ENCODE data around the gene WNT11.

DNA sequence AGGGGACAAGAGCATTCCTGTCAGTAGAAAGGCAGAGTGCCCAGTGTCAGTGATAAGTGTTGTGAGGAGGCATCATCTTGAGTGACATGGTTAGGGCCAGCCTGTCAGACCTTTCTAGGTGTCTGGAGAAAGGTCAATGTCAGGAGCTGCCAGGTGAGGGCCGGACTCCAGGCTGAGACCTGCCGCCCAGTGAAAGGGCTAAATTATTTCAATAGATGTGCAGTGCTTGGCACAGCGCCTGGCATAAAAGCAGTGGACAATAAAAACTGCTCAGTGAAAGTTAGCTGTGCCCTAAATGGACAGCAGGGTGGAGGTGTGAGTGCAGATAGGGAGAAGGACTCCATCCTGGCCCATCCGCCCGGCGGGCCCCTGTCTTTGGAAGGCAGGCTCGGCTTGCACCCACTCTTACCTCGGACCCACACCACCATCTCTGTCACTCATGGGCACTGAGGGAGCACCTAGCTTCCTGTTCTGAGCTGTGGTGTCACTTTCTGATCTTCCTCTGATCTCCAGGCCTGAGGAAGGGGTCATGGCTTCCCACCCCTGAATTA lies 23.5 kb upstream of the WNT11 start:
- no peak for TF ChIP-seq POLR2A (IDR thresholded peaks at IDR 0.05)
- TF ChIP-seq, protein P1, sequence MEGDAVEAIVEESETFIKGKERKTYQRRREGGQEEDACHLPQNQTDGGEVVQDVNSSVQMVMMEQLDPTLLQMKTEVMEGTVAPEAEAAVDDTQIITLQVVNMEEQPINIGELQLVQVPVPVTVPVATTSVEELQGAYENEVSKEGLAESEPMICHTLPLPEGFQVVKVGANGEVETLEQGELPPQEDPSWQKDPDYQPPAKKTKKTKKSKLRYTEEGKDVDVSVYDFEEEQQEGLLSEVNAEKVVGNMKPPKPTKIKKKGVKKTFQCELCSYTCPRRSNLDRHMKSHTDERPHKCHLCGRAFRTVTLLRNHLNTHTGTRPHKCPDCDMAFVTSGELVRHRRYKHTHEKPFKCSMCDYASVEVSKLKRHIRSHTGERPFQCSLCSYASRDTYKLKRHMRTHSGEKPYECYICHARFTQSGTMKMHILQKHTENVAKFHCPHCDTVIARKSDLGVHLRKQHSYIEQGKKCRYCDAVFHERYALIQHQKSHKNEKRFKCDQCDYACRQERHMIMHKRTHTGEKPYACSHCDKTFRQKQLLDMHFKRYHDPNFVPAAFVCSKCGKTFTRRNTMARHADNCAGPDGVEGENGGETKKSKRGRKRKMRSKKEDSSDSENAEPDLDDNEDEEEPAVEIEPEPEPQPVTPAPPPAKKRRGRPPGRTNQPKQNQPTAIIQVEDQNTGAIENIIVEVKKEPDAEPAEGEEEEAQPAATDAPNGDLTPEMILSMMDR (IDR thresholded peaks at IDR 0.05) = no peak

All from adrenal gland (tissue), 5 donors.